Esophagus squamous epithelium (tissue), 4 donors: Measurements from ENCODE around the gene IGSF9.

Source experiments
- POLR2A ChIP-seq, 4 donors: fragments of 450-650 bp; IDR thresholded peaks; one replicate each; pipeline ENCODE4 v1.6.1; 2017; ENCODE audit warnings: antibody characterized with exemption in 4 of 4, mild to moderate bottlenecking in 4 of 4, moderate library complexity in 3 of 4
- TF ChIP-seq, protein P1 (sequence below), 6 experiments: fragments of 450-650 bp in 4 of 6; fragments of 200-600 bp in 2 of 6; sonication (generic) in 2 of 6; IDR thresholded peaks; one replicate each; pipeline ENCODE4 v1.5.1; 2016 to 2019; ENCODE audit warnings: antibody characterized with exemption in 6 of 6, mild to moderate bottlenecking in 4 of 6, moderate library complexity in 4 of 6

DNA sequence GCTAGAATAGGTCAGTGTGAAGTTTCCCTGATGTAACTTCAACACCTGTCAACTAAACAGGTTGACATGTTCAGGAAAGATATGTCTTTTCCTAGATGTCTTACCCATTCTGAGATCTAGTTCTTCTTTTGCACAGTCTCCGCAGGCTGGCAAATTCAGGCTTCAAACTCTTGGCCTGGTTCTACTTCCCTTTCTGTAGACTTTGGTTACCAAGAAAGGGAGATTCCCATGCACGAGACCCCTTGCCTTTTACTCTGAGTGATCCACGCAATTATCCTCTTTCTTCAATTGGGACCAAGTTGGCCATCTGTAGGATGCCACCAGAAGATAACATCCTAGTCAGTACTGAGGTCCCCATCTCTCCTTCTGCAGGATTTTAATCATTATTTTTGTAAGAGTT, 47.5 kb downstream of the IGSF9 start:
- TF ChIP-seq, protein P1, sequence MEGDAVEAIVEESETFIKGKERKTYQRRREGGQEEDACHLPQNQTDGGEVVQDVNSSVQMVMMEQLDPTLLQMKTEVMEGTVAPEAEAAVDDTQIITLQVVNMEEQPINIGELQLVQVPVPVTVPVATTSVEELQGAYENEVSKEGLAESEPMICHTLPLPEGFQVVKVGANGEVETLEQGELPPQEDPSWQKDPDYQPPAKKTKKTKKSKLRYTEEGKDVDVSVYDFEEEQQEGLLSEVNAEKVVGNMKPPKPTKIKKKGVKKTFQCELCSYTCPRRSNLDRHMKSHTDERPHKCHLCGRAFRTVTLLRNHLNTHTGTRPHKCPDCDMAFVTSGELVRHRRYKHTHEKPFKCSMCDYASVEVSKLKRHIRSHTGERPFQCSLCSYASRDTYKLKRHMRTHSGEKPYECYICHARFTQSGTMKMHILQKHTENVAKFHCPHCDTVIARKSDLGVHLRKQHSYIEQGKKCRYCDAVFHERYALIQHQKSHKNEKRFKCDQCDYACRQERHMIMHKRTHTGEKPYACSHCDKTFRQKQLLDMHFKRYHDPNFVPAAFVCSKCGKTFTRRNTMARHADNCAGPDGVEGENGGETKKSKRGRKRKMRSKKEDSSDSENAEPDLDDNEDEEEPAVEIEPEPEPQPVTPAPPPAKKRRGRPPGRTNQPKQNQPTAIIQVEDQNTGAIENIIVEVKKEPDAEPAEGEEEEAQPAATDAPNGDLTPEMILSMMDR (IDR thresholded peaks at IDR 0.05), result no peak
- TF ChIP-seq POLR2A (IDR thresholded peaks at IDR 0.05), result no peak
